IMR-90 (cell line): Measurements from ENCODE around the gene DIAPH1. TPM values are rescaled to one million over a fixed set of nuclear protein-coding genes. Genes with fewer than 3 reads are reported as not detected.

ENCODE experiments used
- ATAC-seq: fragments of 200-7000 bp; cut with Tn5 transposase; 2 replicates; pipeline ENCODE4 v1.9.1; 2020; ENCODE audit warnings: low read depth, mild to moderate bottlenecking, moderate library complexity
- BruUV-seq: library from RNA; stranded (reverse); fragments of 400-500 nt; replicated peaks from 2 replicates; lab custom pipeline; 2021; lab: Mats Ljungman, UMichigan
- CTCF ChIA-PET: fragments of 300-600 bp; formaldehyde crosslinking; extraction: SDS; loops from one replicate; lab custom pipeline; 2021; ENCODE audit warnings: antibody characterized with exemption; lab: Yijun Ruan, JAX
- POLR2A ChIA-PET: fragments of 300-600 bp; sonication (Branson Sonifier 250); formaldehyde crosslinking; loops from one replicate; lab custom pipeline; 2022; ENCODE audit warnings: antibody characterized with exemption; ENCODE audit not compliant: unreplicated experiment; lab: Charles Lee
- DNase-seq: peaks from one replicate; pipeline ENCODE4 v3.0.0; 2013
- H2AFZ ChIP-seq: replicated peaks from 2 replicates; pipeline ENCODE3; 2013; ENCODE audit warnings: low read length, mild to moderate bottlenecking; ENCODE audit not compliant: poor library complexity
- H2AK5ac ChIP-seq: 2 replicates; pipeline ENCODE4 v1.6.1; 2013; ENCODE audit warnings: low read depth, low read length, inconsistent platforms
- H2AK9ac ChIP-seq: replicated peaks from 2 replicates; pipeline ENCODE3; 2013; ENCODE audit warnings: mild to moderate bottlenecking, low read depth, low read length, moderate library complexity; ENCODE audit not compliant: poor library complexity
- H2BK120ac ChIP-seq: 2 replicates; pipeline ENCODE4 v1.6.1; 2013; ENCODE audit warnings: low read depth, low read length, inconsistent platforms
- H2BK15ac ChIP-seq: 3 replicates; pipeline ENCODE4 v1.6.1; 2013; ENCODE audit warnings: low read depth, low read length, inconsistent platforms
- H2BK20ac ChIP-seq: 2 replicates; pipeline ENCODE4 v1.6.1; 2013; ENCODE audit warnings: low read depth, mild to moderate bottlenecking, inconsistent platforms, low read length, moderate library complexity
- H2BK5ac ChIP-seq: 2 replicates; pipeline ENCODE4 v1.6.1; 2013; ENCODE audit warnings: mild to moderate bottlenecking, low read depth, low read length, inconsistent platforms; ENCODE audit not compliant: poor library complexity, severe bottlenecking
- H3K14ac ChIP-seq: replicated peaks from 2 replicates; pipeline ENCODE4 v1.6.1; 2013; ENCODE audit warnings: low read depth, low read length, inconsistent platforms
- H3K18ac ChIP-seq: 2 replicates; pipeline ENCODE4 v1.6.1; 2013; ENCODE audit warnings: low read depth, low read length, control low read depth
- H3K23ac ChIP-seq: 2 replicates; pipeline ENCODE4 v1.6.1; 2013; ENCODE audit warnings: low read depth, low read length, inconsistent platforms
- H3K27ac ChIP-seq: 2 replicates; pipeline ENCODE4 v1.5.1; 2013; ENCODE audit warnings: mild to moderate bottlenecking, control low read depth, low read length; ENCODE audit not compliant: insufficient read depth
- H3K27me3 ChIP-seq: 2 replicates; pipeline ENCODE4 v1.6.1; 2013; ENCODE audit warnings: low read length; ENCODE audit not compliant: control insufficient read depth, insufficient read depth
- H3K36me3 ChIP-seq: 2 replicates; pipeline ENCODE4 v1.6.1; 2013; ENCODE audit warnings: low read length, mixed read lengths; ENCODE audit not compliant: control insufficient read depth, insufficient read depth
- H3K4ac ChIP-seq: 2 replicates; pipeline ENCODE4 v1.6.1; 2013; ENCODE audit warnings: low read depth, low read length, inconsistent platforms
- H3K4me1 ChIP-seq: 2 replicates; pipeline ENCODE4 v1.6.1; 2013; ENCODE audit warnings: low read length, mixed read lengths; ENCODE audit not compliant: control insufficient read depth, insufficient read depth
- H3K4me2 ChIP-seq: 2 replicates; pipeline ENCODE4 v1.6.1; 2013; ENCODE audit warnings: low read depth, mild to moderate bottlenecking, control low read depth, low read length, moderate library complexity
- H3K4me3 ChIP-seq: 2 replicates; pipeline ENCODE4 v1.5.1; 2013; ENCODE audit warnings: low read depth, mild to moderate bottlenecking, control low read depth, low read length, moderate library complexity; ENCODE audit not compliant: insufficient read depth
- H3K56ac ChIP-seq: 2 replicates; pipeline ENCODE4 v1.6.1; 2013; ENCODE audit warnings: low read length, inconsistent platforms; ENCODE audit not compliant: insufficient read depth; ENCODE audit errors: extremely low read depth
- H3K79me1 ChIP-seq, 2 experiments: 2 replicates each; pipeline ENCODE4 v1.6.1; 2013; ENCODE audit warnings: low read length in 2 of 2, inconsistent platforms in 1 of 2, low read depth in 1 of 2
- H3K9ac ChIP-seq: 2 replicates; pipeline ENCODE4 v1.6.1; 2013; ENCODE audit warnings: low read depth, low read length, control low read depth
- H3K9me1 ChIP-seq: 2 replicates; pipeline ENCODE4 v1.6.1; 2013; ENCODE audit warnings: low read length, inconsistent platforms; ENCODE audit not compliant: insufficient read depth
- H3K9me3 ChIP-seq: 2 replicates; pipeline ENCODE4 v1.6.1; 2013; ENCODE audit warnings: low read length; ENCODE audit not compliant: control insufficient read depth, insufficient read depth
- H4K20me1 ChIP-seq: 2 replicates; pipeline ENCODE4 v1.6.1; 2013; ENCODE audit warnings: low read length, inconsistent platforms; ENCODE audit not compliant: insufficient read depth
- H4K5ac ChIP-seq: 2 replicates; pipeline ENCODE4 v1.6.1; 2013; ENCODE audit warnings: mild to moderate bottlenecking, low read depth, low read length, control low read depth
- H4K8ac ChIP-seq, 2 experiments: 2 replicates each; pipeline ENCODE4 v1.6.1; 2013; ENCODE audit warnings: low read depth in 2 of 2, low read length in 2 of 2, control low read depth in 1 of 2, inconsistent platforms in 1 of 2
- H4K91ac ChIP-seq: 2 replicates; pipeline ENCODE4 v1.6.1; 2013; ENCODE audit warnings: low read depth, low read length, inconsistent platforms; ENCODE audit not compliant: insufficient read depth
- BHLHE40 ChIP-seq: fragments of 150-350 bp; IDR thresholded peaks from 2 replicates; pipeline ENCODE4 v1.6.1; 2016; ENCODE audit warnings: mild to moderate bottlenecking, low read depth, low read length
- CEBPB ChIP-seq: IDR thresholded peaks from 2 replicates; pipeline ENCODE4 v1.6.1; 2012; ENCODE audit warnings: low read depth, low read length, improper control_type of control experiment
- CHD1 ChIP-seq: IDR thresholded peaks from 2 replicates; pipeline ENCODE4 v1.6.1; 2012; ENCODE audit warnings: low read depth, low read length, improper control_type of control experiment
- FOS ChIP-seq: fragments of 150-350 bp; IDR thresholded peaks from 2 replicates; pipeline ENCODE4 v1.6.1; 2016; ENCODE audit warnings: low read depth, low read length
- MAFK ChIP-seq: IDR thresholded peaks from 2 replicates; pipeline ENCODE4 v1.6.1; 2012; ENCODE audit warnings: low read depth, low read length, improper control_type of control experiment
- MAZ ChIP-seq: IDR thresholded peaks from 2 replicates; pipeline ENCODE4 v1.6.1; 2012; ENCODE audit warnings: low read depth, mild to moderate bottlenecking, low read length, improper control_type of control experiment, moderate library complexity, borderline replicate concordance
- MXI1 ChIP-seq: IDR thresholded peaks from 2 replicates; pipeline ENCODE4 v1.6.1; 2012; ENCODE audit warnings: low read depth, mild to moderate bottlenecking, low read length, moderate library complexity, borderline replicate concordance
- NFE2L2 ChIP-seq: fragments of 150-350 bp; IDR thresholded peaks from 2 replicates; pipeline ENCODE4 v1.6.1; 2016; ENCODE audit warnings: low read depth, mild to moderate bottlenecking, low read length
- POLR2A ChIP-seq: IDR thresholded peaks from 2 replicates; pipeline ENCODE4 v1.6.1; 2012; ENCODE audit warnings: mild to moderate bottlenecking, low read depth, low read length
- RAD21 ChIP-seq: IDR thresholded peaks from 2 replicates; pipeline ENCODE4 v1.6.1; 2012; ENCODE audit warnings: low read length, improper control_type of control experiment
- RCOR1 ChIP-seq: IDR thresholded peaks from 2 replicates; pipeline ENCODE4 v1.6.1; 2012; ENCODE audit warnings: mild to moderate bottlenecking, low read length, improper control_type of control experiment; ENCODE audit not compliant: insufficient replicate concordance
- RFX5 ChIP-seq: IDR thresholded peaks from 2 replicates; pipeline ENCODE4 v1.8.0; 2012; ENCODE audit warnings: low read depth, mild to moderate bottlenecking, low read length, moderate library complexity
- SMC3 ChIP-seq: fragments of 150-350 bp; IDR thresholded peaks from 2 replicates; pipeline ENCODE4 v1.6.1; 2016; ENCODE audit warnings: low read depth, mild to moderate bottlenecking, antibody characterized with exemption, low read length, moderate library complexity
- WGBS, 2 experiments: methylation state at CpG; one replicate each; pipeline versions ENCODE4 v1.1.5 to v1.1.7; 2013; ENCODE audit warnings: missing lambda C conversion rate in 2 of 2; ENCODE audit not compliant: insufficient read length in 1 of 2; ENCODE audit errors: extremely low coverage in 2 of 2; 5-methylcytosine and 5-hydroxymethylcytosine counted together
- dilution Hi-C: fragments of 300-500 bp; cut with HindIII; formaldehyde crosslinking; loops from one replicate; pipeline ENCODE4 v1.14.3; 2018; ENCODE audit warnings: low sequenced_read_pairs; ENCODE audit not compliant: unreplicated experiment
- in situ Hi-C: fragments of 300-500 bp; cut with MboI; formaldehyde crosslinking; loops from 3 replicates; pipeline ENCODE4 v1.14.3; 2019; ENCODE audit warnings: low sequenced_read_pairs, inconsistent platforms, mixed read lengths
- intact Hi-C: fragments of 100-400 bp; cut with micrococcal nuclease; formaldehyde crosslinking; loops from 2 replicates; pipeline ENCODE4 v1.10.0; 2022
- polyA plus RNA-seq, 3 experiments: library from polyadenylated mRNA; depleted of rRNA; stranded (reverse); fragments of >200 nt; gene quantifications; 2 replicates each; pipeline ENCODE4 v1.2.3, GENCODE V29; 2012; ENCODE audit warnings: low replicate concordance in 1 of 3
- total RNA-seq: library from RNA; depleted of rRNA; stranded (reverse); fragments of >200 nt; gene quantifications from 2 replicates; pipeline ENCODE4 v1.2.3, GENCODE V29; 2012
- TF ChIP-seq, protein P1 (sequence below): fragments of 150-350 bp; IDR thresholded peaks from 2 replicates; pipeline ENCODE4 v1.6.1; 2016; ENCODE audit warnings: low read depth, mild to moderate bottlenecking, low read length, moderate library complexity, borderline replicate concordance
- TF ChIP-seq, protein P2 (sequence below): conservative IDR thresholded peaks from 2 replicates; pipeline ENCODE4 v1.5.1; 2012; ENCODE audit warnings: mild to moderate bottlenecking, low read depth, low read length, improper control_type of control experiment
- TF ChIP-seq, protein P3 (sequence below): fragments of 150-350 bp; IDR thresholded peaks from 2 replicates; pipeline ENCODE4 v1.6.1; 2017; ENCODE audit warnings: mild to moderate bottlenecking, antibody characterized with exemption, low read length, low read depth

DIAPH1 gene
- total and polyA plus RNA-seq, 2 of the 4 experiments (the other 2 are of a cell fraction) = 12.0 to 37.4 TPM

DNA sequence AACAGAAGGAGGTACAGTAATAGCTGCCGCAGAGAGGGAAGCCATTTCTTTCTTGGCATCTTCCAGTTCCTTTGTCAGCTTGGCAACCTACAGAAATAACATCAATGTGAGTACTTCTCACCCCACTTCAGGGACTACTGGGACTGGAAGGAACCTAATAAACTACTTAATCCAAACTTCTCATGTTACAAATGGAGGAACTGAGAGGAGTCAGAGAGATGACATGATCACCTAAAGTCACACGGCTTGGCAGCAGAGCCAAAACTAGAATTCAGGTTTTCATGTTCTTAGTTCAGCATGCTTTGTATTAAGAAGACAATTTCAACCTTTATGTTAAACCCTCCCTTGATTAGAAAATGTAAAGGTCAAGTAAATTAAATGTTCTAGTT is 44.7 kb downstream of the DIAPH1 start:
- ChIA-PET CTCF (no interaction called here), POLR2A (no interaction called here)
- H2AFZ ChIP-seq = no peak overlapping the region
- no TSS peak for BruUV-seq
- peak; percentile 19 for DNase-seq
- H3K4ac ChIP-seq = no peak overlapping the region
- no peak overlapping the region for H2BK20ac ChIP-seq
- peaks cover 21% of the 10 kb centered on the region for H3K36me3 ChIP-seq
- no peaks in the 10 kb centered on the region for H3K27me3 ChIP-seq
- no peak for TF ChIP-seq MXI1
- TF ChIP-seq RAD21 = no peak
- TF ChIP-seq, protein P1, sequence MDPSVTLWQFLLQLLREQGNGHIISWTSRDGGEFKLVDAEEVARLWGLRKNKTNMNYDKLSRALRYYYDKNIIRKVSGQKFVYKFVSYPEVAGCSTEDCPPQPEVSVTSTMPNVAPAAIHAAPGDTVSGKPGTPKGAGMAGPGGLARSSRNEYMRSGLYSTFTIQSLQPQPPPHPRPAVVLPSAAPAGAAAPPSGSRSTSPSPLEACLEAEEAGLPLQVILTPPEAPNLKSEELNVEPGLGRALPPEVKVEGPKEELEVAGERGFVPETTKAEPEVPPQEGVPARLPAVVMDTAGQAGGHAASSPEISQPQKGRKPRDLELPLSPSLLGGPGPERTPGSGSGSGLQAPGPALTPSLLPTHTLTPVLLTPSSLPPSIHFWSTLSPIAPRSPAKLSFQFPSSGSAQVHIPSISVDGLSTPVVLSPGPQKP = no peak
- TF ChIP-seq BHLHE40 = no peak
- TF ChIP-seq, protein P2, sequence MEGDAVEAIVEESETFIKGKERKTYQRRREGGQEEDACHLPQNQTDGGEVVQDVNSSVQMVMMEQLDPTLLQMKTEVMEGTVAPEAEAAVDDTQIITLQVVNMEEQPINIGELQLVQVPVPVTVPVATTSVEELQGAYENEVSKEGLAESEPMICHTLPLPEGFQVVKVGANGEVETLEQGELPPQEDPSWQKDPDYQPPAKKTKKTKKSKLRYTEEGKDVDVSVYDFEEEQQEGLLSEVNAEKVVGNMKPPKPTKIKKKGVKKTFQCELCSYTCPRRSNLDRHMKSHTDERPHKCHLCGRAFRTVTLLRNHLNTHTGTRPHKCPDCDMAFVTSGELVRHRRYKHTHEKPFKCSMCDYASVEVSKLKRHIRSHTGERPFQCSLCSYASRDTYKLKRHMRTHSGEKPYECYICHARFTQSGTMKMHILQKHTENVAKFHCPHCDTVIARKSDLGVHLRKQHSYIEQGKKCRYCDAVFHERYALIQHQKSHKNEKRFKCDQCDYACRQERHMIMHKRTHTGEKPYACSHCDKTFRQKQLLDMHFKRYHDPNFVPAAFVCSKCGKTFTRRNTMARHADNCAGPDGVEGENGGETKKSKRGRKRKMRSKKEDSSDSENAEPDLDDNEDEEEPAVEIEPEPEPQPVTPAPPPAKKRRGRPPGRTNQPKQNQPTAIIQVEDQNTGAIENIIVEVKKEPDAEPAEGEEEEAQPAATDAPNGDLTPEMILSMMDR = no peak
- TF ChIP-seq POLR2A = no peak
- no peak for TF ChIP-seq NFE2L2
- TF ChIP-seq, protein P3, sequence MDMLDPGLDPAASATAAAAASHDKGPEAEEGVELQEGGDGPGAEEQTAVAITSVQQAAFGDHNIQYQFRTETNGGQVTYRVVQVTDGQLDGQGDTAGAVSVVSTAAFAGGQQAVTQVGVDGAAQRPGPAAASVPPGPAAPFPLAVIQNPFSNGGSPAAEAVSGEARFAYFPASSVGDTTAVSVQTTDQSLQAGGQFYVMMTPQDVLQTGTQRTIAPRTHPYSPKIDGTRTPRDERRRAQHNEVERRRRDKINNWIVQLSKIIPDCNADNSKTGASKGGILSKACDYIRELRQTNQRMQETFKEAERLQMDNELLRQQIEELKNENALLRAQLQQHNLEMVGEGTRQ = no peak
- no peak for TF ChIP-seq MAFK
- no peak for TF ChIP-seq FOS
- no peak for TF ChIP-seq RFX5
- no peak for TF ChIP-seq CEBPB
- TF ChIP-seq CHD1 = no peak
- TF ChIP-seq SMC3 = no peak
- no peak for TF ChIP-seq RCOR1
- no peak for TF ChIP-seq MAZ
- H3K9me3 ChIP-seq = no peaks in the 10 kb centered on the region
- no CpG with 5 or more reads among the region's 2 CpGs for WGBS, 2 experiments
- H2BK15ac ChIP-seq = no peak overlapping the region
- no peak overlapping the region for H3K4me2 ChIP-seq
- no peak overlapping the region for H3K56ac ChIP-seq
- no peaks in the 10 kb centered on the region for H3K4me1 ChIP-seq
- H4K5ac ChIP-seq = no peak overlapping the region
- H2BK5ac ChIP-seq = no peak overlapping the region
- ATAC-seq = peak; percentile 29; the same call in 1 of the 2 replicates
- no peaks in the 10 kb centered on the region; a peak in 1 of 4 replicates for H3K79me1 ChIP-seq
- no peaks in the 10 kb centered on the region for H4K20me1 ChIP-seq
- intact Hi-C loops = no loop called here
- H2AK9ac ChIP-seq = no peak overlapping the region
- H4K91ac ChIP-seq = no peak overlapping the region
- H2BK120ac ChIP-seq = no peak overlapping the region
- H3K4me3 ChIP-seq = no peak overlapping the region
- no peak overlapping the region for H3K9ac ChIP-seq
- H3K14ac ChIP-seq = no peak overlapping the region
- dilution Hi-C loops = no loop called here
- no peaks in the 10 kb centered on the region for H3K9me1 ChIP-seq
- no peak overlapping the region for H4K8ac ChIP-seq
- no peak overlapping the region for H3K18ac ChIP-seq
- no peak overlapping the region for H3K27ac ChIP-seq
- no peak overlapping the region for H3K23ac ChIP-seq
- in situ Hi-C loops = no loop called here
- H2AK5ac ChIP-seq = no peak overlapping the region
